Activated CD4-positive, alpha-beta T cell treated with anti-CD3 and anti-CD28 coated beads, Interleukin-2, amount 10 ng/mL, durations not matched to agents 24 days and 14 days (primary cell): ENCODE data around the gene KCNH3. TPM values are rescaled to one million over a fixed set of nuclear protein-coding genes. Genes with fewer than 3 reads are reported as not detected.

Source experiments
- DNase-seq: peaks from one replicate; pipeline ENCODE4 v3.0.0; 2022
- H3K27ac Mint-ChIP-seq: one replicate; pipeline ENCODE4 v1.8.0; 2022; ENCODE audit warnings: mild to moderate bottlenecking, mixed read lengths
- H3K27me3 Mint-ChIP-seq: one replicate; pipeline ENCODE4 v1.8.0; 2022; ENCODE audit warnings: mixed read lengths
- H3K36me3 Mint-ChIP-seq: one replicate; pipeline ENCODE4 v1.8.0; 2022; ENCODE audit warnings: low read depth, mild to moderate bottlenecking, mixed read lengths
- H3K4me1 Mint-ChIP-seq: one replicate; pipeline ENCODE4 v1.8.0; 2021; ENCODE audit warnings: mixed read lengths
- H3K4me3 Mint-ChIP-seq: one replicate; pipeline ENCODE4 v1.8.0; 2022; ENCODE audit warnings: mild to moderate bottlenecking, moderate library complexity, mixed read lengths
- H3K9me3 Mint-ChIP-seq: one replicate; pipeline ENCODE4 v1.8.0; 2021; ENCODE audit warnings: mixed read lengths
- intact Hi-C: fragments of 100-400 bp; cut with micrococcal nuclease; formaldehyde crosslinking; loops from one replicate; pipeline ENCODE4 v1.15.1; 2023
- total RNA-seq: library from RNA; stranded (reverse); gene quantifications from 2 replicates; pipeline ENCODE4 v1.2.3, GENCODE V29; 2022

The KCNH3 gene
- total RNA-seq, 1 donor from 2014 or later, result 2.1 TPM

DNA sequence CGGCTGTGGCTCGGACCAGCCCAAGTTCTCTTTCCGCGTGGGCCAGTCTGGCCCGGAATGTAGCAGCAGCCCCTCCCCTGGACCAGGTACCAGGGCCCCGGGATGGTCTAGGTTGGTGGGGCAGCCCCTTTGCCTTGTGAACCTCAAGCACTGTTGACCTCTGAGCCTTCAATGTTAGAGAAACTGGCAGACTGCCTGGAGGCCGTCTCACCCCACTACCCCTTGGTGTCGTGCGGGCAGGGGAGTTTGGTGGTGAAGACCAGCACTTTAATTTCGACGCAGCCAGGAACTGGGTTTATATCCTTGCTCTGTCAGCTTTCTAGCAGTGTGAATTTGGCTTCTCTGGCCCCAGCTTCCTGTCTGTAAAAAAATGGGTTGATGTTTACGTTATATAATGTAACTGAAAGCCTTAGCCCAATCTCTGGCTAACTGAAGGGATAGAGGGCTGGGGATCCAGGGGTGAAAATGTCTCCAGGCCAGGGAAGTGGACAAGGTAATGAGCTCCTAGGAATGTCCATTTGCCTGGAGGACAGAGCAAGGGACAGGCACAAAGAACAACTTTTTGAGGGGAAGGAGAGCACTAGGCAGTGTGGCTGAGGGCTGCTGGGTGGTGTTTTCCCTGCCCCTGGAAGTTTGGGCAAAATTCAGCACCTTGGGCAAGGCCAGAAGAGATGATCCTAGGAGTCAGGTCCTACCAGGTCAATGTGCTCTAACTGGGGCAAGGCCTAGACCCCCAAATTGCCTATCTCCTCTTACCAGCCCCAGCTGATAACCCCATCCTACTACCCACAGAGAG is 17.8 kb downstream of the KCNH3 start:
- no peak overlapping the region for H3K27ac Mint-ChIP-seq
- no peak overlapping the region for H3K4me3 Mint-ChIP-seq
- H3K36me3 Mint-ChIP-seq, result peaks cover 27% of the 10 kb centered on the region

GRCh38 chr12:49557187-49557916 is 18.5 kb downstream of the KCNH3 start:
- Mint-ChIP-seq H3K9me3 (no peaks in the 10 kb centered on the region), H3K4me1 (peaks cover 4% of the 10 kb centered on the region), H3K36me3 (peaks cover 31% of the 10 kb centered on the region), H3K27me3 (peaks cover 2% of the 10 kb centered on the region), H3K4me3 (no peak overlapping the region), H3K27ac (no peak overlapping the region)
- intact Hi-C loops, result no loop called here
- no peak for DNase-seq

More for the DNA sequence above, 17.8 kb downstream of the KCNH3 start:
- H3K27me3 Mint-ChIP-seq, result peaks cover 4% of the 10 kb centered on the region
- intact Hi-C loops, result no loop called here
- H3K9me3 Mint-ChIP-seq, result no peaks in the 10 kb centered on the region
- no peak for DNase-seq
- peaks cover 4% of the 10 kb centered on the region for H3K4me1 Mint-ChIP-seq

- Mint-ChIP-seq H3K4me3 (no peak overlapping the region), H3K9me3 (no peaks in the 10 kb centered on the region), H3K36me3 (peaks cover 35% of the 10 kb centered on the region), H3K4me1 (peaks cover 4% of the 10 kb centered on the region), H3K27ac (no peak overlapping the region), H3K27me3 (peaks cover 2% of the 10 kb centered on the region)
- intact Hi-C loops, result no loop called here
- DNase-seq, result no peak
These were observed 19.0 kb downstream of the KCNH3 start for GRCh38 chr12:49557917-49558215.

DNA sequence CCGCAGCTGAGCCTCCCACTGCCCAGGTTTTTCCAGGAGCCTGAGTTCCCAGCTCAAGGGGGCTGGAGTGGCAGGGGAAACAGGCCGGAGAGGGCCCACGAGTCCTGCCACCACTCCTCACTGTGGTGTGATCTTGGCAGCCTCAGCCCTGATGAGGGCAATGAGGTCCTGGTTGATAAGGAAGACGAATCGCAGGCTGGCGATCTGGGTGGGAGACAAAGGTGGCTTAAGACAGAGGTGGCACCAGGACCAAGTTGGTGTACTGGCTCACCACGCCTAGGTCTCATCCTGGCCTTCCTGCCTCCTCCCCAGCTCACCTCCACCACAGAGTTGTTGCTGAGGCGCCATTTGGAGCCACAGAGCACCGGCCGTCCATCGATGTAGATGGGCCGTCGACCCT is 19.7 kb downstream of the KCNH3 start:
- peaks cover 36% of the 10 kb centered on the region for H3K36me3 Mint-ChIP-seq

DNA sequence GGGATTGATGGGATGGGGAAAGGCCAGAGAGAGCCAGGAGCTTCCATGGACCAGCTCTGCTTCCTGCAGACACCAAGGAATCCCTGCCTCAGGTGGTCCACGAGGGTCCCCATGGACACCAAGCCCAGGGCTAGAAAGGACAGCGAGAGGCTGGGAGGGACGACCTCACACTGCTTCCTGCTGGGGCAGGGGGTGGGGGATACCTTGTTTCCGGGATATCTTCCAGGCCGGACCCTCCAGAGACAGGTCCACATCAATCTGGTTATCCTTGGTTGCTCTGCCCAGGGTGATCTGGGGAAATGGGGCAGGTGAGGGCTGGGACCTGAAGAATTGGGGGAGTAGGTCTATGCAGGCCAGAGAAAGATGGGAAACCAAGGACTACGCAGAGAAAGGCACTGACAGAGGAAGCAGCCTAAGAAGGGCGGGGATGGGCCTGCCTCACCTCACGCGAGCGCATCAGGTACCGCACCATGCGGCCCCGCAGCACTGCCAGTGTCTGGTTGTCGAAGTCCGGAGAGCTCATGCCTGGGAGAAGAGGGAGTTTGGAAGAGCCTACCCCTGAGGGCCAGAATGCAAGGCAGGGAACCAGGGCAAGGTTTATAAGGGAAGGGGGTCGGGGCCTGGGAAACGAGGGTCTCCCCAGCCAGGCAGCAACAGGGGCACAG is 20.3 kb downstream of the KCNH3 start:
- intact Hi-C loops, result no loop called here
- DNase-seq, result no peak
- Mint-ChIP-seq H3K4me3 (no peak overlapping the region), H3K9me3 (no peaks in the 10 kb centered on the region), H3K36me3 (peaks cover 42% of the 10 kb centered on the region), H3K27me3 (no peaks in the 10 kb centered on the region), H3K27ac (peak overlapping the region; percentile 66), H3K4me1 (peaks cover 8% of the 10 kb centered on the region)

More for the DNA sequence above, 19.7 kb downstream of the KCNH3 start:
- DNase-seq, result no peak
- Mint-ChIP-seq H3K27ac (no peak overlapping the region), H3K4me1 (peaks cover 4% of the 10 kb centered on the region), H3K4me3 (no peak overlapping the region), H3K9me3 (no peaks in the 10 kb centered on the region), H3K27me3 (no peaks in the 10 kb centered on the region)
- intact Hi-C loops, result no loop called here

GRCh38 chr12:49560695-49561094 is 21.9 kb downstream of the KCNH3 start:
- intact Hi-C loops, result no loop called here

GRCh38 chr12:49562233-49562632 is 23.4 kb downstream of the KCNH3 start:
- DNase-seq, result no peak
- peaks cover 44% of the 10 kb centered on the region for H3K36me3 Mint-ChIP-seq
- H3K4me3 Mint-ChIP-seq, result no peak overlapping the region
- no peaks in the 10 kb centered on the region for H3K27me3 Mint-ChIP-seq
- no peak overlapping the region for H3K27ac Mint-ChIP-seq
- H3K9me3 Mint-ChIP-seq, result no peaks in the 10 kb centered on the region
- peaks cover 29% of the 10 kb centered on the region for H3K4me1 Mint-ChIP-seq
- intact Hi-C loops, result no loop called here

More at GRCh38 chr12:49560695-49561094, 21.9 kb downstream of the KCNH3 start:
- no peak overlapping the region for H3K4me3 Mint-ChIP-seq
- no peak overlapping the region for H3K27ac Mint-ChIP-seq
- no peak for DNase-seq
- no peaks in the 10 kb centered on the region for H3K9me3 Mint-ChIP-seq
- H3K36me3 Mint-ChIP-seq, result peaks cover 52% of the 10 kb centered on the region
- peaks cover 21% of the 10 kb centered on the region for H3K4me1 Mint-ChIP-seq
- no peaks in the 10 kb centered on the region for H3K27me3 Mint-ChIP-seq

DNA sequence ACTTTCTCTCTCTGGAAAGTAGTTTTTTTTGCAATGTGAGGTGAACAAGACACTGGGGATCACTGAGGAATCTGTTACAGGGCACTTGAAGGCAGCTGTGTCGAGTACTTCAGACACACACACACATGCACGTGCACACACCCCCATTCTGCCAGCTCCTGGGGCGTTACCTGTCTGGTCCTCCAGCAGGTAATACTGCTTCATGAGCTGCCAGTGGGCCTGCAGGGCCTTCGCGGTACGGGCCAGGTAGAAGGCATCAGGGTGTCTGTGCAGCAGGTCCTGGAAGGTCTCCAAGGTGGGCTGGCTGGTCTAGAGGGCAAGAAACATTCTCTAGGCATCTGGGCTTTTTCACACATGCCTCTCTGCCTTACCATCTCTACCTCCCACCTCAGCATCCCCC is 24.0 kb downstream of the KCNH3 start:
- H3K4me1 Mint-ChIP-seq, result peaks cover 30% of the 10 kb centered on the region
- no peaks in the 10 kb centered on the region for H3K9me3 Mint-ChIP-seq
- DNase-seq, result no peak
- H3K27ac Mint-ChIP-seq, result no peak overlapping the region
- intact Hi-C loops, result no loop called here
- no peak overlapping the region for H3K4me3 Mint-ChIP-seq
- H3K36me3 Mint-ChIP-seq, result peaks cover 46% of the 10 kb centered on the region
- no peaks in the 10 kb centered on the region for H3K27me3 Mint-ChIP-seq

GRCh38 chr12:49563951-49564685 is 25.3 kb downstream of the KCNH3 start:
- Mint-ChIP-seq H3K27me3 (no peaks in the 10 kb centered on the region), H3K27ac (no peak overlapping the region), H3K4me1 (peaks cover 37% of the 10 kb centered on the region), H3K9me3 (no peaks in the 10 kb centered on the region), H3K36me3 (peaks cover 42% of the 10 kb centered on the region), H3K4me3 (peak overlapping the region; percentile 27)
- DNase-seq, result no peak
- intact Hi-C loops, result no loop called here

DNA sequence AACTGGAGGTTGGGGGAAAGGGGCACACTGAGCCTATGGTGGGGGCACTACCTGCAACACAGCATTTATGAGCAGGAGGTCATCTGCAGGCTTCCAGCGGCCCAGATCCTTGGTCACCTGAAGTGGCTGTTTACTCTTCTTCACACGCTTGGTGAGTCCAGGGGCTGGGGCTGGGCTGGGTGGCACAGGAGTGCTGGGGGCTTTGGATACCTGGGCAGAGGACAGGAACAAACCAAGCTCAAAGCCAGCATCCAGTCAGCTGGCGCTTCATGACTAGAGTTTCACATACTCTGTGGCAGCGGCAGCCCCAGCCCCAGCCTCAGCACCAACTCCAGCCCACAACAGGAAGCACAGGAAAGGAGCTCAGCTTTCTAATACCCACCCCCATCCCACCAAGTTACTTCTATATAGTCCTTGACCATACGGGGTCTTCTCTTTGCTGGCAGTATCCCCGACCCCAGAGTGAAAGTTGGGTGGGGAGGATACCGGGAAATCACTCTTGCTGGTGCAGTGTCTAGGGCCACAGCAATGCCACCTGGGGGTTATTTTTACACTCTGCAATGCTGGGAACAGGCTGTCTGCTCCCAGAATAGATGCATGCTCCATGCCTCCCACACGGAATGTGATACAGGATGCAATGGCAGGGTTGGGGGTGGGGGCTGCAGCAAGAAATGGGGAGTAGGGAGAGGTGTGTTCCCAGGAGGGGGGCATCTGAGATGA is 26.0 kb downstream of the KCNH3 start:
- H3K4me3 Mint-ChIP-seq, result peak overlapping the region; percentile 62
- H3K27me3 Mint-ChIP-seq, result no peaks in the 10 kb centered on the region
- H3K4me1 Mint-ChIP-seq, result peaks cover 37% of the 10 kb centered on the region
- peak overlapping the region; percentile 34 for H3K27ac Mint-ChIP-seq
- intact Hi-C loops, result loop anchor here (5.0 kb wide), 3 partner anchors 57 to 262 kb away; partner anchors contain the start of genes FMNL3, NCKAP5L and PRPF40B
- H3K9me3 Mint-ChIP-seq, result no peaks in the 10 kb centered on the region
- peaks cover 36% of the 10 kb centered on the region for H3K36me3 Mint-ChIP-seq
- peak; percentile 76 for DNase-seq

DNA sequence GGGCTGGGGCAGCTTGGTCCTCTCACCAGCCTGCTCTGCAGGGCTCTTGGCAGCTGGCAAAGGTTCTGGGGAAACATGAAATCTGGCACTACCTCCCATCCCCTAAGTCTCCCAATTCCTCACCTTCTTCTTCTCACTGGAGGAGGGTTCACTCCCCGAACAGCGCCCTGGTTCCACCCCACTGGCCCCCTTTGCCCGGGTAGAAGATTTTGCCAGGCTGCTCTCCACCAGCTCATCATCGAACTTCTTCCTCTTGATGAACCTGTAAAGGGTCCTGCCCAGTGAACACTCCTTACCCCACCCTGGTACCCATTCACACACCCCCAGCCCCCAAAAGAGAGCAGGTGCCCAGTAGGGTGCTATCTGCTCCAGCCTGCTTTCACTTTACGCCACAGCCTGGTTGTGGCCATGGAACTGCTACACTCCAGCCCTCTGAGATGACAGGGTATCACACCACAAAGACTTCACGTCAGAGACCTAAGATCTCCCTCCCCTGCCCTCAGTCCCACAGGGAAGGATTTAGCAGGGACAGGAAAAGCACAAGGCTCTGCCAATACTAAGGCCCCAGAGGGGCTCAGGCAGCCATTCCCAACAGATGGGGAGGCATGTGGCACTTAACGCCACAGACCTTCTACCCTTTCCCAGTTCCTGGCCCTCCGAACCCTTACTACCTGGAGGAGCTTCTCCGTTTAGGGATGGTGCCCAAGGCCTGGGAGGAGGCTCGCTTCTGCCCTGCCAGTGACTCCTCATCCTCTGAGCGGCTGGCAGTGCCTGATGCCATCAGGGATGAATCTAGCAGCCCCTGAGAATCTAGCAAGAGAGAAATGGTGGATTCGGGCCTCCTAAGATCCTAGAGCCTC is 26.8 kb downstream of the KCNH3 start:
- no peaks in the 10 kb centered on the region for H3K27me3 Mint-ChIP-seq
- no peaks in the 10 kb centered on the region for H3K9me3 Mint-ChIP-seq
- peak overlapping the region; percentile 52 for H3K27ac Mint-ChIP-seq
- DNase-seq, result no peak
- peaks cover 37% of the 10 kb centered on the region for H3K4me1 Mint-ChIP-seq
- intact Hi-C loops, result loop anchor here (5.0 kb wide), 3 partner anchors 57 to 262 kb away; partner anchors contain the start of genes FMNL3, NCKAP5L and PRPF40B
- H3K36me3 Mint-ChIP-seq, result peaks cover 35% of the 10 kb centered on the region
- peak overlapping the region; percentile 62 for H3K4me3 Mint-ChIP-seq

- peaks cover 32% of the 10 kb centered on the region for H3K36me3 Mint-ChIP-seq
- no peak for DNase-seq
- H3K9me3 Mint-ChIP-seq, result no peaks in the 10 kb centered on the region
- no peaks in the 10 kb centered on the region for H3K27me3 Mint-ChIP-seq
- no peak overlapping the region for H3K27ac Mint-ChIP-seq
- no peak overlapping the region for H3K4me3 Mint-ChIP-seq
- intact Hi-C loops, result loop anchor here (5.0 kb wide), 3 partner anchors 56 to 261 kb away; partner anchors contain the start of genes FMNL3, NCKAP5L and PRPF40B
- peaks cover 36% of the 10 kb centered on the region for H3K4me1 Mint-ChIP-seq
These were observed 27.5 kb downstream of the KCNH3 start for GRCh38 chr12:49566361-49566760.
